ENCODE measurements around the gene SLC22A31. TPM values are rescaled to one million over a fixed set of nuclear protein-coding genes. Genes with fewer than 3 reads are reported as not detected.
"Not testable (repeated sequence)": the region's sequence is repeated elsewhere in the genome, so short reads cannot be mapped to it uniquely, and the experiment has no call there.

The SLC22A31 gene
- total RNA-seq, 4 donors from 2014 or later = 0.26 TPM; not detected in 3

DNA sequence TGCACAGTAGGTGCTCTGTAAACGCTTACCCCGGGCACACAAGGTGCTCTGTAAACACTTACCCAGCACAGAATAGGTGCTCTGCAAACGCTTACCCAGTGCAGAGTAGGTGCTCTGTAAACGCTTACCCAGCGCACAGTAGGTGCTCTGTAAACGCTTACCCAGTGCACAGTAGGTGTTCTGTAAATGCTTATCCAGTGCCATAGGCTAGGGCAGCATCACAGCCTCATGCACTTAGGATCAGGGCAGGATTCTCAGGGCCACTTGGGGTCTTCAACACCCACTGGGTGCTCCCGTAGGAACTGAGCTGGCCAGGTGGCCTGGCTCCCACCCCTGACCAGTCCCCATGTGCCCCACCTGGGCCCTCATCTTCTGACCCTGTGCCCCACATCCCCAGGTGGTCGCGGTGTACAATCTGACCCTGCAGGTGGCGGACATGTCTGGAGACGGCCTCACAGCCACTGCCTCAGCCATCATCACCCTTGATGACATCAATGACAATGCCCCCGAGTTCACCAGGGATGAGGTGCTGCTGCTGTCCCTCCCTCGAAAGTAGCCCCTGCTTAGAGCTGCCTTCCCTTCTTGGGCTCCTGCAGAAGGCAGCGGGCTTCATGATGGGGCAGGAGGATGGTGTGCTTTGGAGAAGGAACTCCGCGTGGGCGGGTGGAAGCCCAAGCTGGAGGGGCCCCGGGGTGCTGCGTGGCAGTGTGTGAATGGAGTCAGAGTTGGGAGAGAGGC is 13.1 kb downstream of the SLC22A31 start:
- intact Hi-C loops (cut with DNase I) = no loop called here
- whole genome bisulfite sequencing = 68% methylated on average over 17 of the region's 19 CpGs

DNA sequence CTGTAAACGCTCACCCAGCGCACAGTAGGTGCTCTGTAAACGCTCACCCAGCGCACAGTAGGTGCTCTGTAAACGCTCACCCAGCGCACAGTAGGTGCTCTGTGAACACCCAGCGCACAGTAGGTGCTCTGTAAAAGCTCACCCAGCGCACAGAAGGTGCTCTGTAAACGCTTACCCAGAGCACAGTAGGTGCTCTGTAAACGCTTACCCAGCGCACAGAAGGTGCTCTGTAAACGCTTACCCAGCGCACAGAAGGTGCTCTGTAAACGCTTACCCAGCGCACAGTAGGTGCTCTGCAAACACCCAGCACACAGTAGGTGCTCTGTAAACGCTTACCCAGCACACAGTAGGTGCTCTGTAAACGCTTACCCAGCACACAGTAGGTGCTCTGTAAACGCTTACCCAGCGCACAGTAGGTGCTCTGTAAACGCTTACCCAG is 13.7 kb downstream of the SLC22A31 start:
- H3K4me3 ChIP-seq; H3K36me3 ChIP-seq; H3K27ac ChIP-seq (replicated peaks in 1 of 4); H3K9me3 ChIP-seq; DNase-seq (ENCODE audit: extremely low spot score); H3K4me1 ChIP-seq; intact Hi-C loops (cut with DNase I): not testable (repeated sequence)
- H3K27me3 ChIP-seq = peaks cover 0 to 31% (median 0%) of the 10 kb centered on the region in 4 donors
- 87% methylated on average over 12 of the region's 20 CpGs for WGBS

More for the DNA sequence above, 13.1 kb downstream of the SLC22A31 start:
- no peak for DNase-seq (ENCODE audit: extremely low spot score)
- Histone ChIP-seq H3K9me3 (no peaks in the 10 kb centered on the region), H3K27me3 (peaks cover 0 to 31% (median 0%) of the 10 kb centered on the region in 4 donors), H3K36me3 (no peaks in the 10 kb centered on the region), H3K4me1 (peaks cover 8 to 11% (median 11%) of the 10 kb centered on the region in 4 donors), H3K27ac (replicated peaks in 1 of 4) (no peak overlapping the region), H3K4me3 (no peak overlapping the region)
- TF ChIP-seq EP300 (IDR thresholded peaks at IDR 0.05) = no peak
- TF ChIP-seq POLR2A (IDR thresholded peaks at IDR 0.05; ENCODE audit: low read depth) = no peak
- no peak for TF ChIP-seq POLR2AphosphoS5 (IDR thresholded peaks at IDR 0.05)
- TF ChIP-seq, protein P1, sequence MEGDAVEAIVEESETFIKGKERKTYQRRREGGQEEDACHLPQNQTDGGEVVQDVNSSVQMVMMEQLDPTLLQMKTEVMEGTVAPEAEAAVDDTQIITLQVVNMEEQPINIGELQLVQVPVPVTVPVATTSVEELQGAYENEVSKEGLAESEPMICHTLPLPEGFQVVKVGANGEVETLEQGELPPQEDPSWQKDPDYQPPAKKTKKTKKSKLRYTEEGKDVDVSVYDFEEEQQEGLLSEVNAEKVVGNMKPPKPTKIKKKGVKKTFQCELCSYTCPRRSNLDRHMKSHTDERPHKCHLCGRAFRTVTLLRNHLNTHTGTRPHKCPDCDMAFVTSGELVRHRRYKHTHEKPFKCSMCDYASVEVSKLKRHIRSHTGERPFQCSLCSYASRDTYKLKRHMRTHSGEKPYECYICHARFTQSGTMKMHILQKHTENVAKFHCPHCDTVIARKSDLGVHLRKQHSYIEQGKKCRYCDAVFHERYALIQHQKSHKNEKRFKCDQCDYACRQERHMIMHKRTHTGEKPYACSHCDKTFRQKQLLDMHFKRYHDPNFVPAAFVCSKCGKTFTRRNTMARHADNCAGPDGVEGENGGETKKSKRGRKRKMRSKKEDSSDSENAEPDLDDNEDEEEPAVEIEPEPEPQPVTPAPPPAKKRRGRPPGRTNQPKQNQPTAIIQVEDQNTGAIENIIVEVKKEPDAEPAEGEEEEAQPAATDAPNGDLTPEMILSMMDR (IDR thresholded peaks at IDR 0.05) = no peak

DNA sequence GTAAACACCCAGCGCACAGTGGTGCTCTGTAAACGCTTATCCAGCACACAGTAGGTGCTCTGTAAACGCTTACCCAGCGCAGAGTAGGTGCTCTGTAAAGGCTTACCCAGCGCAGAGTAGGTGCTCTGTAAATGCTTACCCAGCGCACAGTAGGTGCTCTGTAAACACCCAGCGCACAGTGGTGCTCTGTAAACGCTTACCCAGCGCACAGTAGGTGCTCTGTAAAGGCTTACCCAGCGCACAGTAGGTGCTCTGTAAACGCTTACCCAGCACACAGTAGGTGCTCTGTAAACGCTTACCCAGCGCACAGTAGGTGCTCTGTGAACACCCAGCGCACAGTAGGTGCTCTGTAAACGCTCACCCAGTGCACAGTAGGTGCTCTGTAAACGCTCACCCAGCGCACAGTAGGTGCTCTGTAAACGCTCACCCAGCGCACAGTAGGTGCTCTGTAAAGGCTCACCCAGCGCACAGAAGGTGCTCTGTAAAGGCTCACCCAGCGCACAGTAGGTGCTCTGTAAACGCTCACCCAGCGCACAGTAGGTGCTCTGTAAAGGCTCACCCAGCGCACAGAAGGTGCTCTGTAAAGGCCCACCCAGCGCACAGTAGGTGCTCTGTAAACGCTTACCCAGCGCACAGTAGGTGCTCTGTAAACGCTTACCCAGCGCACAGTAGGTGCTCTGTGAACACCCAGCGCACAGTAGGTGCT is 14.3 kb downstream of the SLC22A31 start:
- H3K36me3 ChIP-seq; H3K9me3 ChIP-seq; H3K27ac ChIP-seq (replicated peaks in 1 of 4); H3K4me1 ChIP-seq; intact Hi-C loops (cut with DNase I); DNase-seq (ENCODE audit: extremely low spot score); H3K4me3 ChIP-seq: not testable (repeated sequence)
- 92% methylated on average over 16 of the region's 30 CpGs for WGBS
- peaks cover 0 to 32% (median 0%) of the 10 kb centered on the region in 4 donors for H3K27me3 ChIP-seq

DNA sequence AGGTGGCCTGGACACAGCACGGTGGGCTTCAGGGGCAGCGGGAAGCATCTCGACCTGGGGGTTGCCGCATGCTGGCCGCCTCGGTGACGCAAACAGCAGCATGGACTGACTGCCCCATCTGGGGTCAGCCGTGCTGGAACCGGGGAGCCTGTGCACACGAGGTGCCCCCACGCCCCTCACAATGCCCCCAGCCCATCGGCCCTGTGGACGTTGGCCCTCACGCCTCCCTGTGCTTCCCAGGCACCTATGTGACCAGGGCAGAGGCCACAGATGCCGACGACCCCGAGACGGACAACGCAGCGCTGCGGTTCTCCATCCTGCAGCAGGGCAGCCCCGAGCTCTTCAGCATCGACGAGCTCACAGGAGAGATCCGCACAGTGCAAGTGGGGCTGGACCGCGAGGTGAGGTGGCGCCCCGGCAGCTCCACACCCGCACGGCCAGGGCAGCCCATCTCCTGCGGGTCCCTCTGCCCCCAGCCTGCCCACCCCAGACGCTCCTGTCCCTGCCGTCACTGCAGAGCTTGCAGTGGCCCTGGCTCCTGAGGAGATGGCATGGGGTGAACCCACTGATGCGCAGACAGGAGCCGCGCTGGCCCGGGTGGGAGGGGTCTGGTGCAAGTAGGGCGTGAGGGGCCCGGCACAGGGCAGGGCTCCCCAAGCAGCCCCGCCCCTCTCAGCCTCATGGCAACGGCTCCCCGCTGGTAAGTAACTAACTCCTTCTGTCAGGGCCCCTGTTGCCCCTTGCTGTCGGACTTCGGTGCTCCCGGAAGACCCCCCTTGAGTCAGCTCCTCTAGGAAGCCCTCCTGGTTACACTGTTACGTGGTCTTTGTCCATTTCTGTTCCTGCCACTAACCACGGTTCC is 15.2 kb downstream of the SLC22A31 start:
- Histone ChIP-seq H3K27me3 (peaks cover 0 to 40% (median 0%) of the 10 kb centered on the region in 4 donors), H3K4me3 (no peak overlapping the region), H3K27ac (replicated peaks in 1 of 4) (no peak overlapping the region), H3K4me1 (no peaks in the 10 kb centered on the region), H3K9me3 (no peaks in the 10 kb centered on the region), H3K36me3 (no peaks in the 10 kb centered on the region)
- WGBS = 77% methylated on average over 21 of the region's 48 CpGs
- TF ChIP-seq POLR2A (IDR thresholded peaks at IDR 0.05; ENCODE audit: low read depth) (no peak), POLR2AphosphoS5 (IDR thresholded peaks at IDR 0.05) (no peak), EP300 (IDR thresholded peaks at IDR 0.05) (no peak)
- TF ChIP-seq, protein P1 (IDR thresholded peaks at IDR 0.05) = no peak
- intact Hi-C loops (cut with DNase I) = no loop called here
- no peak for DNase-seq (ENCODE audit: extremely low spot score)

DNA sequence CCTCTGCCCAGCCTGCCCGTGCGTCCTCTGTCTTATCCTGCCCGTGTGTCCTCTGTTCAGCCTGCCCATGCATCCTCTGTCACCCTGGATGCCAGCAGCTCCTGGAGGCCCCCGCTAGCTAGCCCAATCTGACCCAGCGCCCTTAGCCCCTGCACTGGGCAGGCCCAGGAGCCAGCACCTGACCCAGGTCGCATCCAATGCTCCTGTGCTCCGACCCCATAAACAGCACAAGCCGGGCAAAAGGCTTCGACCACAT is 15.7 kb downstream of the SLC22A31 start:
- no peaks in the 10 kb centered on the region for H3K9me3 ChIP-seq
- peaks cover 0 to 46% (median 0%) of the 10 kb centered on the region in 4 donors for H3K27me3 ChIP-seq
- TF ChIP-seq EP300 (IDR thresholded peaks at IDR 0.05) = no peak
- no peak for TF ChIP-seq POLR2AphosphoS5 (IDR thresholded peaks at IDR 0.05)
- no peak for TF ChIP-seq POLR2A (IDR thresholded peaks at IDR 0.05; ENCODE audit: low read depth)
- TF ChIP-seq, protein P1 (IDR thresholded peaks at IDR 0.05) = no peak
- no peak overlapping the region for H3K4me3 ChIP-seq
- WGBS = 85% methylated on average over 6 of the region's 9 CpGs
- H3K4me1 ChIP-seq = no peaks in the 10 kb centered on the region
- DNase-seq (ENCODE audit: extremely low spot score) = no peak
- H3K36me3 ChIP-seq = no peaks in the 10 kb centered on the region
- intact Hi-C loops (cut with DNase I) = no loop called here
- H3K27ac ChIP-seq (replicated peaks in 1 of 4) = no peak overlapping the region

Data from esophagus muscularis mucosa (tissue), 4 donors.